GM12891 (cell line): ENCODE measurements around the gene LRRC4.

Experiments
- PAX5 ChIP-seq: IDR thresholded peaks from 2 replicates; pipeline ENCODE4 v1.6.1; 2011; ENCODE audit warnings: low read length, moderate library complexity, mild to moderate bottlenecking; ENCODE audit not compliant: insufficient read depth, severe bottlenecking
- POLR2A ChIP-seq: IDR thresholded peaks from 2 replicates; pipeline ENCODE4 v1.6.1; 2011; ENCODE audit warnings: low read depth, low read length, control low read depth
- POLR2AphosphoS5 ChIP-seq: IDR thresholded peaks from 2 replicates; pipeline ENCODE4 v1.6.1; 2011; ENCODE audit warnings: low read depth, low read length, control low read depth
- TAF1 ChIP-seq: IDR thresholded peaks from 2 replicates; pipeline ENCODE4 v1.6.1; 2011; ENCODE audit warnings: low read depth, low read length, control low read depth

- TF ChIP-seq POLR2A (no peak), POLR2AphosphoS5 (no peak), TAF1 (no peak), PAX5 (no peak)
Observed at GRCh38 chr7:128054511-128054910, 23.3 kb upstream of the LRRC4 start.
